PFSK-1 (cell line): ENCODE measurements around the gene BAMBI.

Experiments
- FOXP2 ChIP-seq: optimal IDR thresholded peaks from 2 replicates; pipeline ENCODE3; 2011; ENCODE audit warnings: borderline replicate concordance, control low read depth, inconsistent platforms; ENCODE audit not compliant: insufficient read depth; ENCODE audit errors: extremely low read length, extremely low read depth
- POLR2AphosphoS5 ChIP-seq: IDR thresholded peaks from 2 replicates; pipeline ENCODE4 v1.6.1; 2012; ENCODE audit warnings: low read depth, mild to moderate bottlenecking, control low read depth, low read length, moderate library complexity
- SIN3A ChIP-seq: IDR thresholded peaks from 2 replicates; pipeline ENCODE4 v1.6.1; 2012; ENCODE audit warnings: mild to moderate bottlenecking, low read length, moderate library complexity, borderline replicate concordance; ENCODE audit not compliant: insufficient read depth
- TAF1 ChIP-seq: IDR thresholded peaks from 2 replicates; pipeline ENCODE4 v1.6.1; 2012; ENCODE audit warnings: low read length, control low read depth, borderline replicate concordance; ENCODE audit not compliant: insufficient read depth
- TF ChIP-seq, protein P1 (sequence below), 2 experiments: IDR thresholded peaks; 2 replicates each; pipeline versions ENCODE4 v1.6.1 to v1.8.0; 2011 to 2012; ENCODE audit warnings: low read depth in 2 of 2, low read length in 2 of 2, control low read depth in 1 of 2, inconsistent platforms in 1 of 2, mild to moderate bottlenecking in 1 of 2, moderate library complexity in 1 of 2; ENCODE audit not compliant: insufficient read depth in 1 of 2

The BAMBI gene

DNA sequence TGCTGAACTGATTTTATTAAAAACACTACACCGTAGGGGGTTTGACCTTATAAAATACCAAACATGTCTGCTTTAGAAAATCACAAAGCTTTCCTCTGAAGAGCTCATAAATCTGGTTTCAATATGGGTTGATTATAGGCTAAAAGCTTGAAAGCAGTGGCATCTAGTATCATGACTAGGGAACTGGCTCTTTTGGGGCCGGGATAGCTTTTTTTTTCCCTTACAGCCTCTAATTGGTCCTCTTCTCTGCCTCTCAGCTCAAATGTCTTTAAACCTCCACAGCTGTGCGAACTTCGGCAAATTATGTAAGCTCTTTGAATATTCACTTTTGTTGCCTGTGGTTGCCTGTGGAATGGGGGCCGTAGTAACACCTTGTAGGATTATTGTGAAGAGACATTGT, 8.4 kb downstream of the BAMBI start:
- TF ChIP-seq POLR2AphosphoS5 (no peak), TAF1 (no peak), SIN3A (no peak), FOXP2 (no peak)
- TF ChIP-seq, protein P1, sequence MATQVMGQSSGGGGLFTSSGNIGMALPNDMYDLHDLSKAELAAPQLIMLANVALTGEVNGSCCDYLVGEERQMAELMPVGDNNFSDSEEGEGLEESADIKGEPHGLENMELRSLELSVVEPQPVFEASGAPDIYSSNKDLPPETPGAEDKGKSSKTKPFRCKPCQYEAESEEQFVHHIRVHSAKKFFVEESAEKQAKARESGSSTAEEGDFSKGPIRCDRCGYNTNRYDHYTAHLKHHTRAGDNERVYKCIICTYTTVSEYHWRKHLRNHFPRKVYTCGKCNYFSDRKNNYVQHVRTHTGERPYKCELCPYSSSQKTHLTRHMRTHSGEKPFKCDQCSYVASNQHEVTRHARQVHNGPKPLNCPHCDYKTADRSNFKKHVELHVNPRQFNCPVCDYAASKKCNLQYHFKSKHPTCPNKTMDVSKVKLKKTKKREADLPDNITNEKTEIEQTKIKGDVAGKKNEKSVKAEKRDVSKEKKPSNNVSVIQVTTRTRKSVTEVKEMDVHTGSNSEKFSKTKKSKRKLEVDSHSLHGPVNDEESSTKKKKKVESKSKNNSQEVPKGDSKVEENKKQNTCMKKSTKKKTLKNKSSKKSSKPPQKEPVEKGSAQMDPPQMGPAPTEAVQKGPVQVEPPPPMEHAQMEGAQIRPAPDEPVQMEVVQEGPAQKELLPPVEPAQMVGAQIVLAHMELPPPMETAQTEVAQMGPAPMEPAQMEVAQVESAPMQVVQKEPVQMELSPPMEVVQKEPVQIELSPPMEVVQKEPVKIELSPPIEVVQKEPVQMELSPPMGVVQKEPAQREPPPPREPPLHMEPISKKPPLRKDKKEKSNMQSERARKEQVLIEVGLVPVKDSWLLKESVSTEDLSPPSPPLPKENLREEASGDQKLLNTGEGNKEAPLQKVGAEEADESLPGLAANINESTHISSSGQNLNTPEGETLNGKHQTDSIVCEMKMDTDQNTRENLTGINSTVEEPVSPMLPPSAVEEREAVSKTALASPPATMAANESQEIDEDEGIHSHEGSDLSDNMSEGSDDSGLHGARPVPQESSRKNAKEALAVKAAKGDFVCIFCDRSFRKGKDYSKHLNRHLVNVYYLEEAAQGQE (IDR thresholded peaks at IDR 0.05; ENCODE audit: insufficient read depth in 1 of 2, low read depth in 2 of 2, low read length in 2 of 2): no peak

DNA sequence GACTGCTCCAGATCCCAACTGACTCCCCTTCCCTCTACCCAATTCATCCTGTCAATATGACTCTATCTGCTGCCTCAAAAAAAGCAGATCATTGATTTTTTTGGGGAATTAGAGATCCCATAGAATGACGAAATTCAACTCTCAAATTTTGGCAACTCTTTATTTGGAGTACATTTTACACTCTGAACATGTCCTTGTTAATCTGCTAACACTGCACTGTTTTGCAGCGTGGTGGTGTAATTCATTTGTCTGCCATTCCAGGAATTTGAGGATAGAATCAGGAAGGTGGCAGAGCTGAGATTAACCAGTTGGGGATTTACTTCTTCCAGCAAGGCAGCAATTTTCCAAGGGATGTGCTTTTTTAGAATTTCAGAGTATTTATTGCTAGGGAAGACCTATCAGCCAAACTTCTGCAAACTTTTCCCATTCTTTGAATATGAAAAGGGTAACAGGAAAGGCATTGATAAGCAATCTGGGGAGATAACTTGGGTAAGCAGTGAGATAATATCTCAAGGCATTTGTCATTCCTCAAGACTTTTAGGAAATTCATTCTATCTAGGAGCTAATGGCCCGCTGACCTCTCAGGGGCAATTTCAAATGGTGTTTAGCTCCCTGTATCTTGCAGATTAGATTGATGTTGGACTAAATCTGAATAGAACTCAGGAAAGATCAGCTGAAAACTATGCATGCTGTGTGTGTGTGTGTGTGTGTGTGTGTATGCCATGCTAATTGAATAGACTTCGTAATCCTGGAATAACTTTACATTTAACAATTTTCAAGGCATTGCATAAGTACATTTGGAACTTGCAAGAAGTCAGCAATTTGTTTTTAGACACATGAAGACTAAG, 9.7 kb downstream of the BAMBI start:
- TF ChIP-seq, protein P1 (IDR thresholded peaks at IDR 0.05; ENCODE audit: insufficient read depth in 1 of 2, low read depth in 2 of 2, low read length in 2 of 2): no peak
- TF ChIP-seq TAF1: no peak
- TF ChIP-seq FOXP2: no peak
- TF ChIP-seq SIN3A: no peak
- TF ChIP-seq POLR2AphosphoS5: no peak

GRCh38 chr10:28687683-28688001, 10.3 kb downstream of the BAMBI start:
- no peak for TF ChIP-seq TAF1
- no peak for TF ChIP-seq SIN3A
- TF ChIP-seq, protein P1 (IDR thresholded peaks at IDR 0.05; ENCODE audit: insufficient read depth in 1 of 2, low read depth in 2 of 2, low read length in 2 of 2): no peak
- no peak for TF ChIP-seq FOXP2
- no peak for TF ChIP-seq POLR2AphosphoS5

DNA sequence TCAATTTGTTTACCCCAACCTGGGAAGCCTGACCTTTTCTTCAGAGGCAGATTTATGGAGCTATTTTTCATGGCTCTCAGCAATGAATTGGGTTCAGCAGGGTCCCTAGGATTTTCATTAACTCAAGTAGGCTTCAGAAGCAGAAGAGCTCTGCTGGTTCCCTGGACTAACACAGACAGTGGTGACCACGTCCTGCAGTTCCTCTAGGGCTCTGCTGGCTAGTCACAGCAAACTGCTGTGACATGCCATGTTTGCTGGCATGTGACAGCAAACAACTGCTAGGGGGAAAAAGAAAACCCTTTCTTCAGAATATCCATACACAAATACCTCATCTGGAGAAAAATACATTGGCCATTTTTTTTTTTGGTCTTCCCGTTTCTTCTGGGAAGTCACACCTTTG, 13.2 kb downstream of the BAMBI start:
- no peak for TF ChIP-seq POLR2AphosphoS5
- no peak for TF ChIP-seq TAF1
- no peak for TF ChIP-seq SIN3A
- TF ChIP-seq, protein P1 (IDR thresholded peaks at IDR 0.05; ENCODE audit: insufficient read depth in 1 of 2, low read depth in 2 of 2, low read length in 2 of 2): no peak
- TF ChIP-seq FOXP2: no peak
